ENCODE results near the gene FUS.

- TF ChIP-seq CTCF (IDR thresholded peaks at IDR 0.05) (no peak), EP300 (IDR thresholded peaks at IDR 0.05) (no peak), POLR2AphosphoS5 (IDR thresholded peaks at IDR 0.05) (no peak)
Observed at GRCh38 chr16:31221357-31222160, 41.6 kb downstream of the FUS start.

All from gastroesophageal sphincter (tissue), 3 donors.